ENCODE results near the gene MTG2.

Gene MTG2

GRCh38 chr20:62222266-62222850, 39.5 kb downstream of the MTG2 start:
- no peak for TF ChIP-seq EZH2phosphoT487 (IDR thresholded peaks at IDR 0.05; ENCODE audit: low read length)
- no peaks in the 10 kb centered on the region for H3K79me2 ChIP-seq (ENCODE audit: low read length)
- H3K27me3 ChIP-seq (replicated peaks; ENCODE audit: insufficient read depth, low read length): peaks cover 92% of the 10 kb centered on the region
- H2AFZ ChIP-seq (ENCODE audit: low read length): no peak overlapping the region
- no peak for DNase-seq
- H3K4me3 ChIP-seq (ENCODE audit: low read length): no peak overlapping the region
- H3K27ac ChIP-seq (ENCODE audit: low read length): no peak overlapping the region
- H3F3A ChIP-seq (ENCODE audit: insufficient read depth, low read length): no peaks in the 10 kb centered on the region
- no peaks in the 10 kb centered on the region for H3K4me1 ChIP-seq (ENCODE audit: low read length)
- no peaks in the 10 kb centered on the region for H3K9me2 ChIP-seq (replicated peaks; ENCODE audit: insufficient read depth, low read length)
- no peaks in the 10 kb centered on the region for H3K9me3 ChIP-seq (replicated peaks; ENCODE audit: insufficient read depth, low read length)
- no peak overlapping the region for H3K9ac ChIP-seq (ENCODE audit: low read length)
- H4K20me1 ChIP-seq (ENCODE audit: insufficient read depth, low read length): 0 out of 2 replicates have a peak, but pooled peaks cover 3% of the 10 kb centered on the region
- H3K36me3 ChIP-seq (replicated peaks; ENCODE audit: insufficient read depth, low read length): no peaks in the 10 kb centered on the region
- H3K4me2 ChIP-seq (ENCODE audit: low read depth, low read length): no peak overlapping the region

GRCh38 chr20:62222972-62223371, 40.1 kb downstream of the MTG2 start:
- no peak overlapping the region for H3K4me2 ChIP-seq (ENCODE audit: low read depth, low read length)
- no peak overlapping the region for H3K4me3 ChIP-seq (ENCODE audit: low read length)
- no peaks in the 10 kb centered on the region for H3K9me3 ChIP-seq (replicated peaks; ENCODE audit: insufficient read depth, low read length)
- H3K27ac ChIP-seq (ENCODE audit: low read length): no peak overlapping the region
- H4K20me1 ChIP-seq (ENCODE audit: insufficient read depth, low read length): 0 out of 2 replicates have a peak, but pooled peaks cover 3% of the 10 kb centered on the region
- H3K79me2 ChIP-seq (ENCODE audit: low read length): no peaks in the 10 kb centered on the region
- DNase-seq: no peak
- H3K4me1 ChIP-seq (ENCODE audit: low read length): no peaks in the 10 kb centered on the region
- no peaks in the 10 kb centered on the region for H3K36me3 ChIP-seq (replicated peaks; ENCODE audit: insufficient read depth, low read length)
- no peaks in the 10 kb centered on the region for H3F3A ChIP-seq (ENCODE audit: insufficient read depth, low read length)
- peaks cover 92% of the 10 kb centered on the region for H3K27me3 ChIP-seq (replicated peaks; ENCODE audit: insufficient read depth, low read length)
- H3K9me2 ChIP-seq (replicated peaks; ENCODE audit: insufficient read depth, low read length): no peaks in the 10 kb centered on the region
- no peak for TF ChIP-seq CTCF (IDR thresholded peaks at IDR 0.05; ENCODE audit: low read length)
- no peak for TF ChIP-seq EZH2 (optimal IDR thresholded peaks at IDR 0.05; ENCODE audit: low read depth, low read length)
- TF ChIP-seq EZH2phosphoT487 (IDR thresholded peaks at IDR 0.05; ENCODE audit: low read length): no peak
- no peak overlapping the region for H3K9ac ChIP-seq (ENCODE audit: low read length)
- H2AFZ ChIP-seq (ENCODE audit: low read length): no peak overlapping the region

- Histone ChIP-seq H2AFZ (ENCODE audit: low read length) (no peak overlapping the region), H3K9me2 (replicated peaks; ENCODE audit: insufficient read depth, low read length) (no peaks in the 10 kb centered on the region), H3K79me2 (ENCODE audit: low read length) (no peaks in the 10 kb centered on the region), H4K20me1 (ENCODE audit: insufficient read depth, low read length) (0 out of 2 replicates have a peak, but pooled peaks cover 3% of the 10 kb centered on the region), H3K27me3 (replicated peaks; ENCODE audit: insufficient read depth, low read length) (peaks cover 92% of the 10 kb centered on the region), H3K4me1 (ENCODE audit: low read length) (no peaks in the 10 kb centered on the region), H3K36me3 (replicated peaks; ENCODE audit: insufficient read depth, low read length) (no peaks in the 10 kb centered on the region), H3F3A (ENCODE audit: insufficient read depth, low read length) (no peaks in the 10 kb centered on the region), H3K9ac (ENCODE audit: low read length) (no peak overlapping the region), H3K4me3 (ENCODE audit: low read length) (no peak overlapping the region), H3K4me2 (ENCODE audit: low read depth, low read length) (no peak overlapping the region), H3K9me3 (replicated peaks; ENCODE audit: insufficient read depth, low read length) (no peaks in the 10 kb centered on the region), H3K27ac (ENCODE audit: low read length) (no peak overlapping the region)
- no peak for DNase-seq
- no peak for TF ChIP-seq CTCF (IDR thresholded peaks at IDR 0.05; ENCODE audit: low read length)
- TF ChIP-seq EZH2 (optimal IDR thresholded peaks at IDR 0.05; ENCODE audit: low read depth, low read length): no peak
- TF ChIP-seq EZH2phosphoT487 (IDR thresholded peaks at IDR 0.05; ENCODE audit: low read length): no peak
These were observed 40.7 kb downstream of the MTG2 start for GRCh38 chr20:62223571-62223970.

- Histone ChIP-seq H3F3A (ENCODE audit: insufficient read depth, low read length) (no peaks in the 10 kb centered on the region), H3K9me2 (replicated peaks; ENCODE audit: insufficient read depth, low read length) (no peaks in the 10 kb centered on the region), H3K4me1 (ENCODE audit: low read length) (no peaks in the 10 kb centered on the region), H3K4me2 (ENCODE audit: low read depth, low read length) (no peak overlapping the region), H3K79me2 (ENCODE audit: low read length) (no peaks in the 10 kb centered on the region), H3K9ac (ENCODE audit: low read length) (no peak overlapping the region), H3K27me3 (replicated peaks; ENCODE audit: insufficient read depth, low read length) (peaks cover 87% of the 10 kb centered on the region), H3K27ac (ENCODE audit: low read length) (no peak overlapping the region), H3K9me3 (replicated peaks; ENCODE audit: insufficient read depth, low read length) (no peaks in the 10 kb centered on the region), H4K20me1 (ENCODE audit: insufficient read depth, low read length) (0 out of 2 replicates have a peak, but pooled peaks cover 3% of the 10 kb centered on the region), H3K36me3 (replicated peaks; ENCODE audit: insufficient read depth, low read length) (no peaks in the 10 kb centered on the region), H2AFZ (ENCODE audit: low read length) (no peak overlapping the region), H3K4me3 (ENCODE audit: low read length) (no peak overlapping the region)
- no peak for TF ChIP-seq EZH2 (optimal IDR thresholded peaks at IDR 0.05; ENCODE audit: low read depth, low read length)
- TF ChIP-seq EZH2phosphoT487 (IDR thresholded peaks at IDR 0.05; ENCODE audit: low read length): no peak
- no peak for TF ChIP-seq CTCF (IDR thresholded peaks at IDR 0.05; ENCODE audit: low read length)
- DNase-seq: no peak
These were observed 41.5 kb downstream of the MTG2 start for GRCh38 chr20:62224113-62224855.

Data from MM.1S (cell line).